Ovary (tissue), 9 donors: ENCODE measurements around the gene RECK. TPM values are rescaled to one million over a fixed set of nuclear protein-coding genes. Genes with fewer than 3 reads are reported as not detected.
"Not testable (repeated sequence)": the region's sequence is repeated elsewhere in the genome, so short reads cannot be mapped to it uniquely, and the experiment has no call there.

Experiments used
- DNase-seq, 5 donors: peaks; one replicate each; pipeline ENCODE4 v3.0.0-alpha.2; 2019 to 2020
- H3K27ac ChIP-seq, 2 donors: fragments of 200-600 bp; one replicate each; pipeline versions ENCODE4 v1.5.1 to v1.8.0; 2019 to 2022
- H3K27me3 ChIP-seq: fragments of 200-600 bp; one replicate; pipeline ENCODE4 v1.8.0; 2022
- H3K36me3 ChIP-seq: fragments of 200-600 bp; sonication (generic); one replicate; pipeline ENCODE4 v1.5.1; 2019
- H3K4me1 ChIP-seq: one replicate; pipeline ENCODE4 v1.8.1; 2013; ENCODE audit warnings: mild to moderate bottlenecking, moderate library complexity; ENCODE audit not compliant: insufficient read depth
- H3K4me3 ChIP-seq: fragments of 200-600 bp; sonication (generic); one replicate; pipeline ENCODE4 v1.5.1; 2017
- H3K9me3 ChIP-seq, 2 donors: fragments of 200-600 bp in 1 of 2; sonication (generic) in 1 of 2; one replicate each; pipeline versions ENCODE4 v1.5.1 to v1.8.1; 2013 to 2019; ENCODE audit warnings: mild to moderate bottlenecking in 1 of 2, moderate library complexity in 1 of 2
- CTCF ChIP-seq, 3 donors: fragments of 450-650 bp in 2 of 3; fragments of 200-600 bp in 1 of 3; IDR thresholded peaks; one replicate each; pipeline versions ENCODE4 v1.5.1 to v1.8.0; 2016 to 2022; ENCODE audit warnings: antibody characterized with exemption in 3 of 3, mild to moderate bottlenecking in 1 of 3
- EP300 ChIP-seq: sonication (generic); formaldehyde crosslinking; IDR thresholded peaks from one replicate; pipeline ENCODE4 v1.6.1; 2017; ENCODE audit warnings: antibody characterized with exemption
- POLR2A ChIP-seq: fragments of 450-650 bp; IDR thresholded peaks from one replicate; pipeline ENCODE4 v1.6.1; 2017; ENCODE audit warnings: antibody characterized with exemption, mild to moderate bottlenecking, moderate library complexity
- WGBS, 3 donors: extraction: QIAGEN DNeasy Blood & Tissue Kit in 1 of 3; methylation state at CpG; one replicate each; pipeline versions ENCODE4 v1.1.5 to v1.1.7; 2013 to 2017; 5-methylcytosine and 5-hydroxymethylcytosine counted together
- intact Hi-C, 4 donors: fragments of 100-400 bp; cut with DNase I; formaldehyde crosslinking; loops; one replicate each; pipeline versions ENCODE4 v1.11.0 to v1.15.1; 2022 to 2023
- polyA plus RNA-seq, 2 donors: library from polyadenylated mRNA; stranded (reverse); fragments of 200-250 nt in 1 of 2; fragments of 350-450 nt in 1 of 2; fragmentation: Illumina TruSeq in 1 of 2; extraction: RNeasy Lipid Tissue Mini Kit (QIAGEN cat#74804) in 1 of 2; gene quantifications; one replicate each; pipeline ENCODE4 v1.2.3, GENCODE V29; 2013 to 2014
- total RNA-seq, 7 donors: library from RNA; depleted of rRNA in 2 of 7; stranded (reverse); fragments of >200 nt in 2 of 7; fragmentation: NEBNext Ultra II Directional in 3 of 7; extraction: Animal tissue kit (Norgen Biotek cat#: 25700) in 3 of 7; gene quantifications; one replicate each; pipeline versions ENCODE4 v1.1.0 to v1.2.4, GENCODE V29; 2016 to 2023
- donor health status: DM: no; HTN: no; CAD: no; lungs with moderate emphysema.
- donor health status: DM: no; HTN: no; CAD: no.
- donor health status: Bipolar disorder and iron deficiency.
- donor health status: DM: yes; HTN: yes; CAD: no.
- donor health status: DM: no; HTN: no; CAD: no.
- donor health status: DM: yes; HTN: yes; CAD: no.

Gene RECK
- total and polyA plus RNA-seq, 9 donors, result 10.7 to 24.2 (median 16.8) TPM

- H3K4me1 ChIP-seq, result no peaks in the 10 kb centered on the region
- no peaks in the 10 kb centered on the region for H3K36me3 ChIP-seq
- 62 to 75% (median 72%) methylated on average over 2 of the region's 2 CpGs for WGBS, 3 donors
- intact Hi-C loops, result no loop called here
- H3K27me3 ChIP-seq, result no peaks in the 10 kb centered on the region
- DNase-seq, result no peak
- no peak overlapping the region for H3K4me3 ChIP-seq
- TF ChIP-seq EP300, result no peak
- no peak for TF ChIP-seq CTCF (IDR thresholded peaks at IDR 0.05)
- TF ChIP-seq POLR2A, result no peak
- H3K9me3 ChIP-seq, result no peaks in the 10 kb centered on the region
- no peak overlapping the region for H3K27ac ChIP-seq
Observed at GRCh38 chr9:35994959-35995358, 41.8 kb upstream of the RECK start.

- Histone ChIP-seq H3K4me3 (no peak overlapping the region), H3K27me3 (no peaks in the 10 kb centered on the region), H3K9me3 (no peaks in the 10 kb centered on the region), H3K4me1 (no peaks in the 10 kb centered on the region), H3K27ac (no peak overlapping the region), H3K36me3 (no peaks in the 10 kb centered on the region)
- intact Hi-C loops, result no loop called here
- DNase-seq, result no peak
- 8 to 38% (median 18%) methylated on average over 1 of the region's 1 CpG for WGBS, 3 donors
- TF ChIP-seq EP300, result no peak
- no peak for TF ChIP-seq CTCF (IDR thresholded peaks at IDR 0.05)
- TF ChIP-seq POLR2A, result no peak
Observed at GRCh38 chr9:35996358-35996970, 40.2 kb upstream of the RECK start.

- H3K4me3 ChIP-seq, intact Hi-C loops, H3K9me3 ChIP-seq, H3K27me3 ChIP-seq, H3K4me1 ChIP-seq, DNase-seq, H3K27ac ChIP-seq, H3K36me3 ChIP-seq: not testable (repeated sequence)
- 78 to 91% (median 82%) methylated on average over 4 of the region's 4 CpGs for WGBS, 3 donors
Observed at GRCh38 chr9:35997016-35997415, 39.7 kb upstream of the RECK start.

- Histone ChIP-seq H3K27me3 (no peaks in the 10 kb centered on the region), H3K4me3 (no peak overlapping the region), H3K4me1 (no peaks in the 10 kb centered on the region), H3K27ac (no peak overlapping the region), H3K9me3 (no peaks in the 10 kb centered on the region), H3K36me3 (no peaks in the 10 kb centered on the region)
- intact Hi-C loops, result no loop called here
- 74 to 93% (median 76%) methylated on average over 1 of the region's 1 CpG for WGBS, 3 donors
- no peak for DNase-seq
- TF ChIP-seq CTCF (IDR thresholded peaks at IDR 0.05) (no peak), POLR2A (no peak), EP300 (no peak)
Observed at GRCh38 chr9:35998333-35998732, 38.4 kb upstream of the RECK start.

- peaks cover 0 to 3% of the 10 kb centered on the region in 2 donors for H3K9me3 ChIP-seq
- H3K36me3 ChIP-seq, result no peaks in the 10 kb centered on the region
- intact Hi-C loops, result loop anchor here in 1 of 4 donors (5.0 kb wide), 1 partner anchor 54 kb away; no protein-coding TSS in a partner anchor
- H3K4me3 ChIP-seq, result no peak overlapping the region
- H3K27me3 ChIP-seq, result no peaks in the 10 kb centered on the region
- no peak overlapping the region for H3K27ac ChIP-seq
- no peak for DNase-seq
- H3K4me1 ChIP-seq, result no peaks in the 10 kb centered on the region
- 67 to 92% (median 81%) methylated on average over 1 of the region's 1 CpG for WGBS, 3 donors
- TF ChIP-seq CTCF (IDR thresholded peaks at IDR 0.05), result no peak
- TF ChIP-seq POLR2A, result no peak
- no peak for TF ChIP-seq EP300
Observed at GRCh38 chr9:36005891-36006290, 30.8 kb upstream of the RECK start.
